HepG2 (cell line): Measurements from ENCODE around the gene FAM171A2. TPM values are rescaled to one million over a fixed set of nuclear protein-coding genes. Genes with fewer than 3 reads are reported as not detected.

ENCODE experiments used
- ATAC-seq: fragments of 200-7000 bp; cut with Tn5 transposase; 3 replicates; pipeline ENCODE4 v1.9.1; 2020; ENCODE audit warnings: mild to moderate bottlenecking, moderate library complexity
- BruUV-seq: library from RNA; stranded (reverse); fragments of 400-500 nt; replicated peaks from 2 replicates; lab custom pipeline; 2021; lab: Mats Ljungman, UMichigan
- CTCF ChIA-PET: fragments of 300-600 bp; formaldehyde crosslinking; extraction: SDS; loops from one replicate; lab custom pipeline; 2021; ENCODE audit warnings: low total read pairs, inconsistent platforms, low intra/inter-chr PET ratio; lab: Yijun Ruan, JAX
- POLR2A ChIA-PET: fragments of 350-600 bp; sonication (Branson Sonifier 250); formaldehyde crosslinking; loops from one replicate; lab custom pipeline; 2020; ENCODE audit warnings: antibody characterized with exemption, inconsistent platforms; lab: Yijun Ruan, JAX
- DNase-seq: peaks from one replicate; pipeline ENCODE4 v3.0.0-alpha.2; 2015; ENCODE audit warnings: low spot score
- FAIRE-seq: peaks from 3 replicates; lab custom pipeline; 2011; peaks lifted over from hg19 to GRCh38; lab: Jason Lieb, UNC
- H2AFZ ChIP-seq: one replicate; pipeline ENCODE4 v1.6.1; 2011; ENCODE audit warnings: low read length, inconsistent platforms
- H3K27ac ChIP-seq: fragments of 300-600 bp; 3 replicates; pipeline ENCODE4 v1.8.0; 2011; ENCODE audit warnings: mixed run types, mild to moderate bottlenecking, mixed read lengths, low read length, inconsistent platforms; ENCODE audit not compliant: insufficient read depth; ENCODE audit errors: extremely low read length
- H3K27me3 ChIP-seq, 2 experiments: fragments of 200-600 bp in 1 of 2; 2 replicates in 1 of 2; 3 replicates in 1 of 2; pipeline versions ENCODE4 v1.6.0 to v1.8.0; 2011; ENCODE audit warnings: low read length in 2 of 2, mild to moderate bottlenecking in 2 of 2, moderate library complexity in 2 of 2, inconsistent platforms in 1 of 2; ENCODE audit not compliant: insufficient read depth in 2 of 2, control insufficient read depth in 1 of 2
- H3K36me3 ChIP-seq, 2 experiments: fragments of 200-600 bp in 1 of 2; replicated peaks in 1 of 2; 2 replicates in 1 of 2; 3 replicates in 1 of 2; pipeline versions ENCODE4 v1.5.1 to v1.8.0; 2011; ENCODE audit warnings: low read length in 2 of 2, inconsistent platforms in 1 of 2; ENCODE audit not compliant: insufficient read depth in 2 of 2, control insufficient read depth in 1 of 2
- H3K4me1 ChIP-seq: 2 replicates; pipeline ENCODE4 v1.5.1; 2012; ENCODE audit warnings: low read length, inconsistent platforms; ENCODE audit not compliant: insufficient read depth
- H3K4me2 ChIP-seq: 2 replicates; pipeline ENCODE4 v1.6.0; 2011; ENCODE audit warnings: low read depth, low read length, inconsistent platforms
- H3K4me3 ChIP-seq, 3 experiments: fragments of 200-600 bp in 1 of 3; sonication (generic), shearing (Covaris generic) in 1 of 3; replicated peaks in 1 of 3; 2 replicates each; pipeline ENCODE4 v1.5.1; 2011 to 2016; ENCODE audit warnings: low read length in 3 of 3, inconsistent platforms in 2 of 3, low read depth in 2 of 3, mild to moderate bottlenecking in 2 of 3, control low read depth in 1 of 3, mixed read lengths in 1 of 3; ENCODE audit not compliant: insufficient read depth in 1 of 3
- H3K79me2 ChIP-seq: one replicate; pipeline ENCODE4 v1.6.1; 2011; ENCODE audit warnings: low read length, inconsistent platforms; ENCODE audit not compliant: insufficient read depth
- H3K9ac ChIP-seq: 2 replicates; pipeline ENCODE4 v1.6.0; 2011; ENCODE audit warnings: mild to moderate bottlenecking, low read depth, low read length, inconsistent platforms; ENCODE audit not compliant: insufficient read depth
- H3K9me3 ChIP-seq: 2 replicates; pipeline ENCODE4 v1.5.1; 2012; ENCODE audit warnings: mild to moderate bottlenecking, low read length
- H4K20me1 ChIP-seq: 2 replicates; pipeline ENCODE4 v1.6.0; 2011; ENCODE audit warnings: inconsistent platforms, mild to moderate bottlenecking, low read length, moderate library complexity; ENCODE audit not compliant: insufficient read depth
- DZIP1 ChIP-seq: sonication (generic); formaldehyde crosslinking; IDR thresholded peaks from 2 replicates; pipeline ENCODE4 v1.5.0; 2020; ENCODE audit warnings: mild to moderate bottlenecking, missing genetic modification reagents
- ELF3 ChIP-seq: IDR thresholded peaks from 2 replicates; pipeline ENCODE4 v1.6.1; 2016; ENCODE audit warnings: missing genetic modification reagents, missing compliant biosample characterization
- FOXJ3 ChIP-seq: sonication (generic); formaldehyde crosslinking; IDR thresholded peaks from 2 replicates; pipeline ENCODE4 v1.4.0; 2020; ENCODE audit warnings: missing genetic modification reagents, mild to moderate bottlenecking, borderline replicate concordance
- HOXA5 ChIP-seq: sonication (generic); formaldehyde crosslinking; IDR thresholded peaks from 2 replicates; pipeline ENCODE4 v1.4.0; 2020; ENCODE audit warnings: missing genetic modification reagents
- MTA1 ChIP-seq: sonication (generic); formaldehyde crosslinking; IDR thresholded peaks from 2 replicates; pipeline ENCODE4 v1.4.0; 2020; ENCODE audit warnings: missing genetic modification reagents, mild to moderate bottlenecking, borderline replicate concordance
- MXD1 ChIP-seq: sonication (generic); formaldehyde crosslinking; IDR thresholded peaks from 2 replicates; pipeline ENCODE4 v1.4.0; 2020; ENCODE audit warnings: mild to moderate bottlenecking, missing genetic modification reagents
- NR2C2 ChIP-seq: sonication (generic); formaldehyde crosslinking; IDR thresholded peaks from 2 replicates; pipeline ENCODE4 v1.4.0; 2020; ENCODE audit warnings: missing genetic modification reagents, mild to moderate bottlenecking, moderate library complexity, borderline replicate concordance
- NR2F1 ChIP-seq, 2 experiments: fragments of 450-650 bp in 1 of 2; formaldehyde crosslinking in 1 of 2; IDR thresholded peaks; 2 replicates each; pipeline versions ENCODE4 v1.5.0 to v1.6.1; 2016 to 2020; ENCODE audit warnings: mild to moderate bottlenecking in 1 of 2, missing compliant biosample characterization in 1 of 2, missing genetic modification reagents in 1 of 2, moderate library complexity in 1 of 2
- PBX3 ChIP-seq: sonication (generic); formaldehyde crosslinking; IDR thresholded peaks from 2 replicates; pipeline ENCODE4 v1.8.1; 2023; ENCODE audit warnings: missing genetic modification reagents, inconsistent platforms, borderline replicate concordance
- PHF8 ChIP-seq: sonication (generic); formaldehyde crosslinking; IDR thresholded peaks from 2 replicates; pipeline ENCODE4 v1.5.0; 2020; ENCODE audit warnings: missing genetic modification reagents
- SOX5 ChIP-seq: IDR thresholded peaks from 2 replicates; pipeline ENCODE4 v1.6.1; 2016; ENCODE audit warnings: borderline replicate concordance
- ZBTB39 ChIP-seq: sonication (generic); formaldehyde crosslinking; IDR thresholded peaks from 2 replicates; pipeline ENCODE4 v1.5.0; 2020; ENCODE audit warnings: missing genetic modification reagents
- WGBS: methylation state at CpG from one replicate; pipeline ENCODE4 v1.1.6; 2017; ENCODE audit warnings: low lambda C conversion rate; 5-methylcytosine and 5-hydroxymethylcytosine counted together
- in situ Hi-C: cut with HindIII; loops from 2 replicates; pipeline ENCODE4 v1.10.0; 2017; ENCODE audit warnings: low pct_unique_long_range_greater_than_20kb; ENCODE audit not compliant: extremely low pct_ligation_motif_present
- intact Hi-C: fragments of 100-400 bp; cut with micrococcal nuclease; formaldehyde crosslinking; loops from one replicate; pipeline ENCODE4 v1.10.0; 2022; ENCODE audit not compliant: unreplicated experiment
- polyA plus RNA-seq, 8 experiments: library from polyadenylated mRNA; depleted of rRNA in 3 of 8; stranded (reverse) in 7 of 8; unstranded in 1 of 8; fragments of >200 nt; fragmentation: Illumina TruSeq in 4 of 8; extraction: Trizol in 4 of 8; gene quantifications; 2 replicates each; pipeline versions ENCODE4 v1.2.1 to v1.2.3, GENCODE V29; 2011 to 2016; ENCODE audit warnings: low read depth in 4 of 8, missing spikeins in 1 of 8, mixed read lengths in 1 of 8; ENCODE audit not compliant: insufficient read depth in 1 of 8
- total RNA-seq, 5 experiments: library from RNA; depleted of rRNA; stranded (reverse); fragments of >200 nt; fragmentation: Illumina TruSeq; extraction: Trizol; gene quantifications; 2 replicates each; pipeline ENCODE4 v1.2.3, GENCODE V29; 2016; ENCODE audit warnings: low read depth in 1 of 5

The FAM171A2 gene
- total and polyA plus RNA-seq, 2 of the 13 experiments (the other 11 are each of a cell fraction or from before 2014, with no cell fraction given): 1.8 to 3.6 TPM

- no peak for TF ChIP-seq PBX3
- no peak for TF ChIP-seq SOX5 (CRISPR knock-in tag)
- no peak for TF ChIP-seq PHF8
- TF ChIP-seq FOXJ3 (CRISPR knock-in tag): no peak
- no peak for TF ChIP-seq NR2C2 (CRISPR knock-in tag)
These were observed 48.6 kb downstream of the FAM171A2 start (continued) for GRCh38 chr17:44314869-44315661.

- intact Hi-C loops: no loop called here
- 48% methylated on average over 4 of the region's 11 CpGs for WGBS
- H2AFZ ChIP-seq: no peak overlapping the region
- no peak overlapping the region for H3K27ac ChIP-seq
- no peaks in the 10 kb centered on the region for H4K20me1 ChIP-seq
- H3K9me3 ChIP-seq: no peaks in the 10 kb centered on the region
- in situ Hi-C loops: no loop called here
- TF ChIP-seq MXD1 (CRISPR knock-in tag) (0 out of 2 replicates have a peak, but pooled peaks have one; percentile 27), DZIP1 (CRISPR knock-in tag) (0 out of 2 replicates have a peak, but pooled peaks have one; percentile 40), ZBTB39 (CRISPR knock-in tag) (no peak), ELF3 (CRISPR knock-in tag) (no peak), HOXA5 (CRISPR knock-in tag) (no peak), NR2F1 (CRISPR knock-in tag; IDR thresholded peaks at IDR 0.05) (no peak), MTA1 (CRISPR knock-in tag) (0 out of 2 replicates have a peak, but pooled peaks have one; percentile 42)
- TF ChIP-seq, all 625 proteins: peak for 3
- no peak for DNase-seq
- Histone ChIP-seq H3K79me2 (no peaks in the 10 kb centered on the region), H3K36me3 (peaks cover 0 to 2% of the 10 kb centered on the region in 2 experiments; a peak in 2 of 5 replicates), H3K27me3 (peaks cover 10 to 42% of the 10 kb centered on the region in 2 experiments; a peak in 4 of 5 replicates), H3K4me2 (peak overlapping the region; percentile 61), H3K4me1 (peaks cover 67% of the 10 kb centered on the region), H3K9ac (no peak overlapping the region), H3K4me3 (0 out of 6 replicates have a peak overlapping the region, but pooled peaks of 1 of the 3 experiments have one; percentile 58)
- CTCF ChIA-PET: no interaction called here
- no TSS peak for BruUV-seq
- no peak for ATAC-seq
- POLR2A ChIA-PET: no interaction called here
- no peak for FAIRE-seq
These were observed 49.2 kb downstream of the FAM171A2 start for GRCh38 chr17:44314524-44314868.
